GM12874 (cell line): ENCODE data around the gene NEMP1.

ENCODE experiments used
- CTCF ChIP-seq: IDR thresholded peaks from 2 replicates; pipeline ENCODE4 v1.5.1; 2011; ENCODE audit warnings: low read depth, mild to moderate bottlenecking, control low read depth, low read length, moderate library complexity; ENCODE audit not compliant: insufficient read depth

The NEMP1 gene

DNA sequence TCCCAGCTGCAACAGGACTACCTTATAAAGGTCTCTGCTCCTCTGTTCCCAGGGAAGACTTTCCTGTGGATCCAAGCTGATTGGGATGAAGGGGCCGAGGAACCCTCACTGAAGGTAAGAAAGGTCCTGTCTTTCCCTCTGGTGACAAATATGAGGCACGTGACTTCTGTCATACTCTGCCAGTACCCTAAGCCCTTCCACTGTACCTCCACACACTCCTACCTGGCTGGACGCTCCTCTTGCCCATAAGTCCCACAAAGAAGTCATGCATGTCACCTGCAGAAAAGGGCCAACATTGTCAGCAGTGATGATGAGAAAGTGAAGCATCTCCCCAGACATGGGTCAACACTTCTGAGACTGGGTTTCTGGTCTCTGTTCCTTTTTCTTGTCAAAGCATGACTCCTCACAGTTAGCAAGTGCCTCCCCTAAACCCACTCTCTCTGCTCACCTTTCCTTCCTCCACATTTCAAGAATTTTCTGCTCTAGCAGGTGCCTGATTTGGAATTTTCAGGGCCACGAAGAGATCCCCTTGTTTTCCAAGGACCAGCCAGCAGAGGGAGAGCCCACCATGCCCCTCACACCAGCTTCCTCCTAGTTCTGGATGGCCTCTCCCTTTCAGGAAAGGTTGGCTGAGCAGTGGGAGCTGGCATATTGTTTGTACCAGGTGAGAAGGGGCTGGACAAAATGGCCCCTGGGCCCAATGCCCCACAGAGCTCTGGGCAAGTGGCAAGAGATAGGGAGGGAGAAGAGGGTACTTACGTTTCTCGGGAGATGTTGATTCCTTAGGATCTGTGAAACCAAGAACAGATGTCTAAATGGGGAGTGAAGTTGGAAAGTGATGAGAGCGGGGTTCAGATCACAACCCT, 65.8 kb downstream of the NEMP1 start:
- TF ChIP-seq CTCF, result 0 out of 2 replicates have a peak, but pooled peaks have one; percentile 3

DNA sequence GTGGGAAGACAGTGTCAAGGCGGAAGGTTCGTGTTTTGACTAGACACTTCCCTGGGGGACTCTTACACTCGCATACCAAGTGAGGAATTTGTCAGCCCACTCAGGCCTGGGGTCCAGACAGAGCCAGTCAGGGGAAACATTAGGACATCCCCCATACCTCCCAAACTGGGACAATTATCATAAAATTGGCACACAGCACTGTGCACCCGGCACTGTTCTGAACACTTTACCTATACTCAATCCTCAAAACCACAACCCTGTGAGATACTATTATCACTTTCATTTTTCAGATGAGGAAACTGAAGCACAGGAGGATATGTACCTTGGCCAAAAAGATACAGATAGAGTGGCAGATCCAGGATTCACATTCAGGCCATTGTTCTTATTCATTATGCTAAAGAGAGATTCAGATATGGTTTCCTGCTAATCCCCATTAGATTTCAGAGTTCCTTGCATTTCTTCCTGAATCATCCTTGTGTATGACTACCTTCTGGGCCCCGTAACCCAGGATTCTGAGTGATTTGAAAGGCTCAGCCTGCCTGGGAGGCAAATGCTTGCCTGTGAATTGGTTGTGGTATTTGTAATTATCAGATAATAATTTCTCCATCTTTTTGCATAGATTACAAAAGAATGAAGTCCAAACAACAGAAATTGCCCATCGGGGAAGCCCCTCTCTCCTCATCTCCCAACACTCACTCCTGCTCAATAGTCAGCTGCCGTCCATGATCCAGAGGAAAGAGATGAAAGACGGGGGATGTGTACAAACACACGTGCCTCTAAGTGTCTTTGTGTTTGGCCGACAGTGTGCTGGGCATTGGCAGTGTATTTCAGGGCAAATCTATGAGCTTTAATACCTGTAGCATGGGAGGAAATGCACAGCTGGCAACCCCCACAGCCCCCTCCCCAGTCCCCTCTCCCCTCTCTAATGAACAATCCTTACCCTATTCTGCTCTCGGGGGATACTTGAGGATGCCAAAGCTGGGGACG, 66.9 kb downstream of the NEMP1 start:
- no peak for TF ChIP-seq CTCF

DNA sequence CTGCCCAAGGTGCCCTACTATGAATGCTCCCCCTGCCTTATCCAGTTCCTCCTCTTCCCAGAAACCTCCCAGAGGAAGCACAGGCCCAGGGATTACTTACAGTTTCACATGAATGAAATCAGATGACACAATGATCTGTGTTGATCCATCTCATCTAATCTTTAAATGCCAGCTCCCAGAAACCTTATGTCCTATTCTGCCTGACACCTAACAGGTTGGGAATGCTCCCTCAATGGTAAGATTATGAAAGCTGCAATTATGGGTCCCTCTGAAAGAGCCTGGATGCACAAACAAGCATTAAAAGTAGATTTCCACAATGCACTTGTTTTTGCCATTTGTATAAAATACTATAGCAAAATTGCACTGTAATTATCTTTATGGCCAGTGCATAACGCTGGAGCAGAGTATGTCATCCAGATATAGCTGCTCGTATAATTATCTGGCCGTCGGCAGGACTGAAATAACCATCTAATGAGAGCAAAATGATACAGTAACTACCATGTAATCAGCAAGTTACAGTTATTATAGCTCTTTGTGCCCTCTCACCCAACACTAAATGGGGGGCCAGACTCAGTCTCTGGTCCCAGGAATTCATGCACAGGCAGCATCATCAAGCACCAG, 67.9 kb downstream of the NEMP1 start:
- TF ChIP-seq CTCF, result no peak

GRCh38 chr12:57009949-57010626, 68.5 kb downstream of the NEMP1 start:
- TF ChIP-seq CTCF, result no peak

- TF ChIP-seq CTCF, result peak; percentile 63
Observed at GRCh38 chr12:57008178-57008577, 70.4 kb downstream of the NEMP1 start.

DNA sequence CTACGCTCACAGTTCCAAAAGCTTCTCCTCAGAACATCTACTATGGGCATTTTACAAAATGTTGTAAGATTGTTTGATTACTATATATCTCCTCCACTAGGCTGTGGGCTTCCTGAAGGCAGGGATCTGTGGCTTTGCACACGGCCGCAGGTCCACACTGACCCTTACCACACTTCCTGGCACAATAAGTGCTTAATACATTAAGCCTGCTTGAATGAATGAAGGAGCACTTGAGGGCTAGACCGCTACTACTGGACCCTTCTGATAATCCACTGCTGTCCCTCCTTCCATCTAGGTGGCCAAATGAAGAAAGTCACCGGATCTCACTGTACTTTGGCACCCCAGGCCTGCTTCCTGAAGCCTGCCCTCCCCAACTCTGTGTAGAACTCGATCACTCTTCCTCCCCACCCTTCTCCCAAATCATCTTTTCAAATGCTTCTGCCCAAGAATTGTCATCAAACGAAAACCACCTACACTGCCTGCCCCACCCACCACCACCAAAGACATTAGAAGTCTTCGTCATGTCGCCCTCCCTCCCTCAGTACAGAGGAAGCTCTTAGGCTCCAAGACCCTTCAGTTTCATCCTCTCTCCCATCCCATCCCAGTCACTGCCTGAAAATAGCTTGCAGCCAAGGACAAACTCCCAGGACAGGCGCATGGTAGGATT, 71.6 kb downstream of the NEMP1 start:
- no peak for TF ChIP-seq CTCF
